NCI-H2171 treated with DMSO at 0.1 percent for 48 hours (cell line): ENCODE results near the gene UCHL3.
A peak's percentile ranks its signal among the peaks of the same experiment; 100 is the strongest.

Source experiments
- DNase-seq: peaks from one replicate; lab custom pipeline; 2025; lab: John Stamatoyannopoulos, UW

The UCHL3 gene

DNA sequence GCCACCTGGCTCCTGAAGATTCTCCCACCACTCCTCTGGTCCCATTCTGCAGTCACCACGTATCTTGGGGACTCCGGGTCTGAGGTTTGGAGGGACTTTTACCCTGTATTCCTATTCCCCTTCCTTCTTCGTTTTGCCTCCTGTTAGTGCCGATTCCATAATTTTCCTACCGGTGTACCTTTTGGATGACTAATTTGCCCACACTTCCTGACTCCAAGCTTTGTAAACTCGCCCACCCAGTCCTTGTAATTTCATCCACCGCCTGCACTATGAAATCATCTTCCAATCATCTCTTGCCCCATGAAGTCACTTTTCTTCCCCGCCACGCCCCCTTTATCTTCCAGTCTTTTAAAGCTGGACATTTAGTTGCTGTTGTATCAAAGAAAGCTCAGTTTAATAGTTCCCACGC is 572 bp downstream of the UCHL3 start:
- DNase-seq, result peak; percentile 60

DNA sequence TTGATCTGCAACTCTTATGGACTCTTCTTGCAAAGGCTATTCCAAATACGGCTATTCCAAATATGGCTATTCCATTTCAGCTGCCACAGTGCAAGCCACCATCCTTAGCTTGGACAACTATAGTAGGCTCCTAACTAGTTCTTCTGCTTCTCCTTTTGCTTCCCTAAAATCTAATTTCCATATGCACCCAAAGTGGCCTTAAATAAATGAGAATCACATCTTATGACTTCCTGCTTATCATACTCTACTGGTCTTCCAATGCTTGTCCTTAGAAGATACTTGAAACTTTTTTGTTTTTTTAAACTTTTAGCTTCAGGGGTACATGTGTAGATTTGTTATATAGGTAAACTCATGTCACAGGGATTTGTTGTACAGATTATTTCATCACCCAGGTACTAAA is 4.9 kb downstream of the UCHL3 start:
- no peak for DNase-seq

- no peak for DNase-seq
These were observed 5.4 kb downstream of the UCHL3 start for GRCh38 chr13:75554981-75555380.

DNA sequence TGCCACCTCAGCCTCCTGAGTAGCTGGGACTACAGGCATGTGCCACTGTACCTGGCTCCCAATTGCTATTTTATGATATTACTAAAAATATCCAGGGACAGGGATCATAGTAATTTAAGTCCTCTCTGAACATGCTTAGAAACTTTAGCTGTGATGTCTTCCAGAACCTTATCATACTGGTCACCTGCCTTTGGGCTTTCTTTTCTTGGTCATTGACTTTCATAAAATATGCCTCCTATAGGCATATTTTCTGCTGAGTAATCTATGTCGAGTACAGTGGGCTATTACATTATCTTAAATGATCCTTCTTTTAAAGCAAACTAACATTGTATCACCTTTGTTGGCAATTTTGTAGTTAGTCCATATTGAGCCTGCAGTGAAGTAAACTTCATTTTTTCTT is 6.2 kb downstream of the UCHL3 start:
- no peak for DNase-seq

GRCh38 chr13:75556961-75557360 is 7.4 kb downstream of the UCHL3 start:
- no peak for DNase-seq

DNA sequence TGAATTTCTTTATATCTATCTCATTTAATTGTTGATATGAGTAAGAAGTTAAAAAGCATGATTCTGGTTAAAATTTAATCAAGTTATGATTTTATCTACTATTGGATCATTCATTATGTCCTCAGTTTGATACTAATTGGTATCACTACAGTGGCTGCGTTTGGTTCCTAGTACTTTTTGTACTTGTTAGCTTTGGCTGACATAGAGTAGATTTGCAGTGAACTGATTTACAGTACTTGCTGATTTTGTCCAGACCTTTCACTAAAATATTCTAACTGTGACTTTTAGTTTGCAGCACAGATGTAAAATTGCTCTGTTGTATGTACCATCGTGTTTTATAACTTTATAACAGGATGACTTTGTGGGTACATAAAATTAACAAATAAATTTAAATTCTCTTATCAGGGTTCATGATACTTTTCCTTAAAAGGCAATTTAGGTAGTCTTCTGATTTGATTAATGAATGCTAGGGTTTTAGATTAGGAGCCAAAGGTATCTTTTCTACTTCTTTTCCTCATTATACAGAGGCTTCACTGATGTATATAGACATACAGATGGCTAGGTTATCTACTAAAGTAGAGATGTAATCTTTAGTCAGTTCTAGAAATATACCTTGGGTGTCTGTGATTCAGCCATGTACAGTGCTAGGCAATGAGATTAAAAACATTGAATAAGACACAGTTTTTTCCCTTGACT is 8.7 kb downstream of the UCHL3 start:
- no peak for DNase-seq

GRCh38 chr13:75566658-75567057 is 17.1 kb downstream of the UCHL3 start:
- DNase-seq, result peak; percentile 29

- DNase-seq, result no peak
These were observed 20.0 kb downstream of the UCHL3 start for GRCh38 chr13:75569576-75569975.

GRCh38 chr13:75579529-75579928 is 29.9 kb downstream of the UCHL3 start:
- no peak for DNase-seq

DNA sequence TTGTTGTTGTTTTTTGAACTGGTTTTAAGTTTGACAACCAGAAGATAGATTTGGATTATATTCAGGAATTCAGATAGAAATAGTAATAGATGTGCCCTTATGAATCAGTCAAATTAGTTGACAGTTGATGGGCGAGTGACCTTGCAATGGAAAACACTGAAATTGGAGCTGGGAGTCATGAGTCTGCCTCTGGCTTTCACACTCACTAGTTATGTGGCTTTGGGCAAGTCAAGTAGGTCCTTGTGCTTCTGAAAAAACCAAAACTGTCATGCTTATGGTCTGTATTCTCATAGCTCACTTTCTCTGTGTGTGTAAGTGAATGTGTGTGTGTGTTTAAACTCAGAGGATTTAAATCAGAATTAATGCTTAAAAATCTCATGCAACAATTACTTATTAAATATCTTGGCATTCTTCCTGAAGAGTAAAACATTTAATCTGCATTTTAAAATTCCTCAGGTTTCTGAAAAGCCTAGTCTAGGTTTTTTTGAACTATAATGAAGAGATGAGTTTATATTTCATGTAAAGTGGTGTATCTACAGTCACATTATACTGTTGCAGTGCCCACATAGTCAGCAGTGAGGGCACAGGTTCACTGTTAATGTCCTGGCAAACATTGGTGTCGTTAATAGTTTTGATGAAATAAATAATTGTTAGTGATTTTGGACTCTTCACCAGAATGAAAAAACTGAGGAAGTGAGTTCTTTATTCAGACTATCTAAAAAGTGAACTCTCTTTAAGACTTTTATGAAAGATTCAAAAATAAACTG is 32.5 kb downstream of the UCHL3 start:
- no peak for DNase-seq

DNA sequence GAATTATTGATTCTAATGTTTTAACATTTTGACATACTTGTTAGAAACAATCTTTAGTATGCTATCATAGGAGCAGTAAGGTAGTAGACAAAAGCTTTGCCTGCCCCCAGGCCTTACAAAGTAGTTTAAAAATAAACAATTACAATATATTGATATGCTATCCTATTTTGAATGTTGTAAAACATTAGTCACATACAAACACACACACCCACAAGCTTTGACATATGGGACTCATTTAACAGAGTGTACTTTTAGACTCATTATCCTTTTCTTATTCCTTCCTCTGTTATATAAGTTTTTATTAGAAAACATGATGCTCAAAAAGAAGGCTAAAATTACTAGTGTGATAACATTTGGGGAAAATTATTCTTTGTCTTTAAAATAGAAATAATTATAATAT is 33.5 kb downstream of the UCHL3 start:
- no peak for DNase-seq

DNA sequence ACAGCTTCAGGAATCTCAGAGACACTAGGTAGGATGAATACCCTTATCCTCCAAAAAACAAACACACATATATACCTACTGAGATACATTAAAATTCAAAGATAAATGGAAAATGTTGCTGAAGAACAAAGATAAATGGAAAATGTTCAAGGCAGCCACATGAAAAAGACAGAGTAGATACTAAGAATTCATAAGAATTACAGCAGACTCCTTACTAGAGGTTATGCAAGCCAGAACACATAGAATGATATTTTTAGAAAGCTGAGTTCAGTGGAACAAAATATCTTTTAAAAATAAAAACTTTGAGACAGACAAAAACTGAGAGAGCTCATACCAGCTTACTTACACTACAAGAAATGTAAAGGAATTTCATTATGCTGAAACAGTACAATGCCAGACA is 35.6 kb downstream of the UCHL3 start:
- DNase-seq, result no peak

GRCh38 chr13:75587679-75588078 is 38.1 kb downstream of the UCHL3 start:
- no peak for DNase-seq

DNA sequence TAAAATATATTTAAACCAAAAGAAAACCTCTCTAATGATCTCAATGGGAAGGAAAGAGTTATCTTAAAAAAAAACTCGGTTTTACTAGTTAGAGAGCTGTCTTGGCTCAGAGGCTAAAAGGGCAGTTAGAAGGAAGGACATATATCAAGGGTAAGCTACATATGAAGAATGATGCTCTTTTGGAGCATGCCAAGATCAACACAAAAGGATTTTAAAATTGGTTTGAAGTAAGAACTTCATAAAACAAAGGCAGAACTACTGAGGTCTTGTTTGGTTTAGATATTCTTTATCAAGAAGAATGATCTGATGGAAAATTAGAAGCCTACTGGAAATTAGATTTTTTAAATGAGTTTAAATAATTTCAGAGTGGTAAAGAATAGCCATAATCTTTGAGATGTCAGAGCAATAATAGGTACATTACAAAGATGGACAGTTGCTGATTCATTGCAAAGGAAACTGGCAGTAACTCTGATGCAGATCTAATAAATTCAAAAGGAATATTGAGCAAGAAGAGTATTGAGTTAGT is 47.1 kb downstream of the UCHL3 start:
- DNase-seq, result no peak

GRCh38 chr13:75600371-75600770 is 50.8 kb downstream of the UCHL3 start:
- no peak for DNase-seq

- DNase-seq, result no peak
These were observed 53.4 kb downstream of the UCHL3 start for GRCh38 chr13:75603038-75603437.

DNA sequence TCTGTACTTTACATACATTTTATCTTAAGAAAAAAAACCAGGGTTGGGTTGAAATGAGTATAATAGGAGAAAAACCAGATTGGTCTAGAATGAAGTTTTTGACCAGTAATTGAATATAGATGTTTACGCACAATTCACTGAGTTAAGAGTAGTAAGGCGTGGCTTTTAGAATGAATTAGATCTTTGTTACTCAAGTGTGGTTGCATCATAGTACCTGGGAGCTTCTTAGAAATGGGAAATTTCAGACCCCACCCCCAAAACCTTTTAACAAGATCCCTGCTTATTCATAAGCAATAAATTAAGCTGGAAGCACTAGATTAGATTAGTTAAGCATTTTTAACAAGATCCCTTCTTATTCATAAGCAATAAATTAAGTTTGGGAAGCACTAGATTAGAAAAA is 57.9 kb downstream of the UCHL3 start:
- no peak for DNase-seq

- DNase-seq, result no peak
These were observed 60.9 kb downstream of the UCHL3 start for GRCh38 chr13:75610466-75610865.

- no peak for DNase-seq
These were observed 62.8 kb downstream of the UCHL3 start for GRCh38 chr13:75612354-75612753.

DNA sequence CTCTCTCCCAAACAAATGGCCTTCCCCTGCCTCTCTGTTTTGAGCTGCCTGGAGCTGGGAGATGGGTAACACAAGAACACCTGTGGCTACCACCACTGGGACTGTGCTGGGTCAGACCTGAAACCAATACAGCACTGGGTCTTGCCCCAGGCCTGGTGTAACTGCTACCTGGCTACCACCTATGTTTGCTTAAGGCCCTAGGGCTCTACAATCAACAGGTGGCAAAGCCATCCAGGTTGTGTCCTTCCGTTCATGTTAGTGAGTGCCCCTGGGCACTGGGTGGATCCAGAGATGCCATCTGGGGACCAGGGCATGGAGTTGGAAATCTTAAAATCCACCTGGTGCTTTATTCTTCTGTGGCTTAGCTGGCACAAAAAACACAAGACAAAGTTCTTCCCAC is 67.6 kb downstream of the UCHL3 start:
- DNase-seq, result no peak

DNA sequence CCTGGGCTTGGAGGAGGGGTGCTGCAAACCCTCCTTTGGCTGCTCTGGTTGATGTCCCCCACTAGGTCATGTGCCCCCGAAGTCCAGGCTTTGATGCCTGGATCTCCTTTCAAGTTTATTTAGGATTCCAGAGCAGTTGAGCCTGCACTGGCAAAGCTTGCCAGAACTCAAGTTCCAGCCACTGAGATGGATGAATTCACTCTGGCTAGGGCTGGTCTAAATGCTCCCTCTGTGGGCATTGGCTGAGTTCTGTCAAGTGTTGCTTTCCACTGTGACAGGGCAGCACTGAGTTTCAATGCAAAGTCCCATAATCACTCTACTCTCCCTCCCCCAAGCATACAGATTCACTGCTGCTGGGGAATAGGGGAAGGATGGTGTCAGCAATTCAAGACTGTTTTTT is 68.7 kb downstream of the UCHL3 start:
- no peak for DNase-seq

DNA sequence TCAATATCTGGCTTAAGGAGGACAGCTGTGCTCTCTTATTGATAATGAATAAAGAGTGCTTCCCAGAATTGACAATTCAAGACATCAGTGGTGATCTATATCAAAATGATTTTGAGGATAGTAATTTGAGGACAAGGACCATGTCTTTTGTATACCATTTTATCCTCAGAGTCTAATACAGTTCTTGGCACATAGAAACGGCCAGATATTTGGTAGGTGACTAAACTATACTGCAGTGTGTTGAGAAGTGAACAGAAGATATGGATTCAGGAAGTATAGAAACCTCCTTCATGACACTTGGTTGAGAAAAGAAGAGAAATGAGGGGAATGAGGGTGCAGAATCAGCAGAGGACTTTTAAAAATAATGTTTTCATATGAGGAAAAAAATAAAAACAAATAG is 70.4 kb downstream of the UCHL3 start:
- DNase-seq, result no peak

DNA sequence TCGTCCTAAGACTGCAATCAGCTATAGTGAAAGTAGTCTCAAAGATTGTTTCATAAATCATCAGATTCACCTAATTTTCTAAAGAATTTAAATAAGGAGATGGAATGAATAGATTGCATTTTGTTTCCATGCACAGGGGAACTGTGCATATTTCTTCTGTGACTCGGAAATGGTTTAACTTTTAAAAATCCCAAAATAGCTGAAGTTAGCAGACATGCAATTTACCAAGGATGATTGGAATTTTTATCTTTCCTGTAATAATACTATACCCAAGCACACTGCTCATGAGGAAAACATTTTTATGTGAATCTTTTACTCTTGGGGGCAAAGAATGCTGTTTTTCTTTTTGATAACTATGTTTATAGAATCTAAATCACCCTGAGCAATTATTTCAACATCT is 71.6 kb downstream of the UCHL3 start:
- no peak for DNase-seq

DNA sequence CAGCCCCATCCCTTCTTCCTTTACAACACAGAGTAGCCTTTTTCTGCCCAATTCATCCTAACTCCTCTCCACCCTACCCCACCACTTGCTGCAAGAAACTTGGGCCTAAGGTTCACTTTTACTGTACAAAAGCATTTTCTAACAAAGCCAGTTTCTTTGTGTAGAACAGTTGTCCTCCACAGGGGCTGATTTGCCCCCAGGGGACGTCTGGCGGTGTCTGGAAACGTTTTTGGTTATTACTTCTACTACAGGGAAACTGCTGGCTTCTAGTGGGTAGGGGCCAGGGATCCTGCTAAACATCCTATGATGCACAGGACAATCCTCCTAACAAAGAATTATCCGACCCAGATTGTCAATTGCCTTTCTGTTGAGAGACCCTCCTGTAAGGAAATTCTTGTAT is 79.2 kb downstream of the UCHL3 start:
- DNase-seq, result no peak
